ENCODE results near the gene SLC23A3. TPM values are rescaled to one million over a fixed set of nuclear protein-coding genes. Genes with fewer than 3 reads are reported as not detected.

The SLC23A3 gene
- total and polyA plus RNA-seq, 9 of the 15 experiments (the other 6 are each of a cell fraction or from before 2014, with no cell fraction given), result 0.06 to 0.64 (median 0.16) TPM

DNA sequence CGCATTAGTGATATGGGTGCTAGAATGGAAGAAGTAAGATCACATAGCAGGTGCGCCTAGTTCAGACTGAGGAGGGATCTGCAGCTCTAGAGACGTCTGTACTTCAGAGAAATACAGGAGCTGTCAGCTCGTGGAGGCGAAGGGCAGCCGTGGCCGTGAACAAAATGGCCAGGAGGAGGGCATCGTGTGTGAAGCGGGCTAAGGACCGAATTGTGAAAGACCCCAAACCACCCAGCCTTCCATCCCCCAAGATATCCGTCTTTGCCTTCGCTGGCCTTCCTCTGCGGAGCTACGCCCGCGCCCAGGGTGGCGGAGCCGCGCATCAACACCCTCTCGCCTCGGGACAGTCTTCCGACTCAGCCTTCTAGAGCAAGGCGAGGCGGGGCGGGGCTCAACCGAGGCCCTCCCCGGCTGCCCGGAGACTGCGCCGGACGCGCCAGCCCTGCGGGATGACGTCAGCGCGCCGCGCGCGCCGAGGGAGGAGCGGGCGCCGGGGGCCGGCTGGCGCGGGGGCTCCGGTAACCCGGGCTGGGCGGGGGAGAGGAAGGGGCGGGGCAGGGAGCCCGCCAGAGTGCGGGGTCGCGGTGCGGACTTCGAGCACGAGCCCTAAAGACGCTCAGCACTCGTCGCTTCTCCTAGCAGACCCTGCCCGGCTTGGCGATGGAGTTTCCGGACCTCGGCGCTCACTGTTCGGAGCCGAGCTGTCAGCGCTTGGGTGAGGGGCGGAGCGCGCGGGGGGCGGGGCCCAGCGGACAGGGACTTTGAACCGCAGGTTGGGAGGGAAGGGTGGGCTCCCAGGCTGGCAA is 36.7 kb upstream of the SLC23A3 start, which contains the start of gene ZFAND2B (continued):
- no peak for TF ChIP-seq ZBTB11 (CRISPR knock-in tag; IDR thresholded peaks at IDR 0.05)
- TF ChIP-seq RBFOX2 (IDR thresholded peaks at IDR 0.05; ENCODE audit: low read depth, low read length), result peak; percentile 91
- TF ChIP-seq ESRRA (IDR thresholded peaks at IDR 0.05; ENCODE audit: borderline replicate concordance, low read depth), result no peak
- TF ChIP-seq ZNF511 (CRISPR knock-in tag; IDR thresholded peaks at IDR 0.05), result no peak
- TF ChIP-seq ZNF384 (IDR thresholded peaks at IDR 0.05; ENCODE audit: low read depth, low read length), result no peak
- TF ChIP-seq, protein P1, sequence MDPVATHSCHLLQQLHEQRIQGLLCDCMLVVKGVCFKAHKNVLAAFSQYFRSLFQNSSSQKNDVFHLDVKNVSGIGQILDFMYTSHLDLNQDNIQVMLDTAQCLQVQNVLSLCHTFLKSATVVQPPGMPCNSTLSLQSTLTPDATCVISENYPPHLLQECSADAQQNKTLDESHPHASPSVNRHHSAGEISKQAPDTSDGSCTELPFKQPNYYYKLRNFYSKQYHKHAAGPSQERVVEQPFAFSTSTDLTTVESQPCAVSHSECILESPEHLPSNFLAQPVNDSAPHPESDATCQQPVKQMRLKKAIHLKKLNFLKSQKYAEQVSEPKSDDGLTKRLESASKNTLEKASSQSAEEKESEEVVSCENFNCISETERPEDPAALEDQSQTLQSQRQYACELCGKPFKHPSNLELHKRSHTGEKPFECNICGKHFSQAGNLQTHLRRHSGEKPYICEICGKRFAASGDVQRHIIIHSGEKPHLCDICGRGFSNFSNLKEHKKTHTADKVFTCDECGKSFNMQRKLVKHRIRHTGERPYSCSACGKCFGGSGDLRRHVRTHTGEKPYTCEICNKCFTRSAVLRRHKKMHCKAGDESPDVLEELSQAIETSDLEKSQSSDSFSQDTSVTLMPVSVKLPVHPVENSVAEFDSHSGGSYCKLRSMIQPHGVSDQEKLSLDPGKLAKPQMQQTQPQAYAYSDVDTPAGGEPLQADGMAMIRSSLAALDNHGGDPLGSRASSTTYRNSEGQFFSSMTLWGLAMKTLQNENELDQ (CRISPR knock-in tag; IDR thresholded peaks at IDR 0.05; ENCODE audit: borderline replicate concordance), result no peak
- TF ChIP-seq EP400 (IDR thresholded peaks at IDR 0.05), result peak; percentile 59
- TF ChIP-seq, protein P2, sequence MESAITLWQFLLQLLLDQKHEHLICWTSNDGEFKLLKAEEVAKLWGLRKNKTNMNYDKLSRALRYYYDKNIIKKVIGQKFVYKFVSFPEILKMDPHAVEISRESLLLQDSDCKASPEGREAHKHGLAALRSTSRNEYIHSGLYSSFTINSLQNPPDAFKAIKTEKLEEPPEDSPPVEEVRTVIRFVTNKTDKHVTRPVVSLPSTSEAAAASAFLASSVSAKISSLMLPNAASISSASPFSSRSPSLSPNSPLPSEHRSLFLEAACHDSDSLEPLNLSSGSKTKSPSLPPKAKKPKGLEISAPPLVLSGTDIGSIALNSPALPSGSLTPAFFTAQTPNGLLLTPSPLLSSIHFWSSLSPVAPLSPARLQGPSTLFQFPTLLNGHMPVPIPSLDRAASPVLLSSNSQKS (CRISPR knock-in tag; IDR thresholded peaks at IDR 0.05), result no peak
- no peak for TF ChIP-seq POLR3G (IDR thresholded peaks at IDR 0.05; ENCODE audit: extremely low read depth, insufficient read length, insufficient replicate concordance)
- no peak for TF ChIP-seq MYNN (IDR thresholded peaks at IDR 0.05)
- TF ChIP-seq MYNN (CRISPR knock-in tag; IDR thresholded peaks at IDR 0.05), result no peak
- no peak for TF ChIP-seq FOS (IDR thresholded peaks at IDR 0.05; ENCODE audit: extremely low read depth, insufficient read length)
- peak; percentile 97 for TF ChIP-seq ATF7 (IDR thresholded peaks at IDR 0.05)
- TF ChIP-seq PHB (CRISPR knock-in tag; IDR thresholded peaks at IDR 0.05), result no peak
- no peak for TF ChIP-seq HNRNPK (IDR thresholded peaks at IDR 0.05; ENCODE audit: low read depth, low read length, poor library complexity, severe bottlenecking)
- peak; percentile 29 for TF ChIP-seq FUS (optimal IDR thresholded peaks at IDR 0.05; ENCODE audit: low read depth, low read length)
- TF ChIP-seq RBBP5 (IDR thresholded peaks at IDR 0.05; ENCODE audit: borderline replicate concordance, insufficient read depth, low read length, poor library complexity, severe bottlenecking), result peak; percentile 52
- TF ChIP-seq E2F3 (CRISPR knock-in tag; IDR thresholded peaks at IDR 0.05), result no peak
- TF ChIP-seq CBX3 (IDR thresholded peaks at IDR 0.05; ENCODE audit: borderline replicate concordance in 1 of 2, low read length in 2 of 2), result no peak
- peak; percentile 78 for TF ChIP-seq CXXC5 (CRISPR knock-in tag; IDR thresholded peaks at IDR 0.05)
